HL-60 (cell line): ENCODE data around the gene ZNF418.

Experiments used
- GABPA ChIP-seq: IDR thresholded peaks from 2 replicates; pipeline ENCODE4 v1.6.1; 2012; ENCODE audit warnings: low read depth
- POLR2AphosphoS5 ChIP-seq: IDR thresholded peaks from 2 replicates; pipeline ENCODE4 v1.6.1; 2012; ENCODE audit warnings: low read depth
- TF ChIP-seq, protein P1 (sequence below): IDR thresholded peaks from one replicate; pipeline ENCODE4 v1.5.1; 2011; ENCODE audit warnings: low read length, control low read depth, inconsistent platforms; ENCODE audit not compliant: insufficient read depth
- TF ChIP-seq, protein P2 (sequence below): IDR thresholded peaks from 2 replicates; pipeline ENCODE4 v1.6.1; 2012; ENCODE audit warnings: low read depth; ENCODE audit not compliant: insufficient replicate concordance

DNA sequence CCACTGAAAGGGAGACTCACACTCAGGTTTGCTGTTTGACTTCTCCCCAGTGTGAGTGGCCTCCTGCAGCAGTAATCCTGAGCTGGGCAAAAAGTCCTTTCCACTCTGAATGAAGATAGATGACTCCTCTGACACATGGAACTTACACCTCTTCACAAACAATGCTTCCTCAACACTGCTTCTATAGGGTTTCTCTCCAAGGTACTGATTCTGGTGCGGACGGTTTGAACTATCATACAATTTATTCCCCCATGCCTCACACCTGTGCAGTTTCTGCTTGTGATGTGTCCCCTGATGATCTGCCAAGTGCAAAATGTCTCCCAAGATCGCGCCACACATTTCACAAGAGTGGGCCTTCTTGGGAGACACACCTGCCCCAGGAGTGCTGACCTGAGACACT is 7.6 kb downstream of the ZNF418 start:
- TF ChIP-seq GABPA, result no peak
- TF ChIP-seq, protein P1, sequence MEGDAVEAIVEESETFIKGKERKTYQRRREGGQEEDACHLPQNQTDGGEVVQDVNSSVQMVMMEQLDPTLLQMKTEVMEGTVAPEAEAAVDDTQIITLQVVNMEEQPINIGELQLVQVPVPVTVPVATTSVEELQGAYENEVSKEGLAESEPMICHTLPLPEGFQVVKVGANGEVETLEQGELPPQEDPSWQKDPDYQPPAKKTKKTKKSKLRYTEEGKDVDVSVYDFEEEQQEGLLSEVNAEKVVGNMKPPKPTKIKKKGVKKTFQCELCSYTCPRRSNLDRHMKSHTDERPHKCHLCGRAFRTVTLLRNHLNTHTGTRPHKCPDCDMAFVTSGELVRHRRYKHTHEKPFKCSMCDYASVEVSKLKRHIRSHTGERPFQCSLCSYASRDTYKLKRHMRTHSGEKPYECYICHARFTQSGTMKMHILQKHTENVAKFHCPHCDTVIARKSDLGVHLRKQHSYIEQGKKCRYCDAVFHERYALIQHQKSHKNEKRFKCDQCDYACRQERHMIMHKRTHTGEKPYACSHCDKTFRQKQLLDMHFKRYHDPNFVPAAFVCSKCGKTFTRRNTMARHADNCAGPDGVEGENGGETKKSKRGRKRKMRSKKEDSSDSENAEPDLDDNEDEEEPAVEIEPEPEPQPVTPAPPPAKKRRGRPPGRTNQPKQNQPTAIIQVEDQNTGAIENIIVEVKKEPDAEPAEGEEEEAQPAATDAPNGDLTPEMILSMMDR, result no peak
- no peak for TF ChIP-seq POLR2AphosphoS5
- TF ChIP-seq, protein P2, sequence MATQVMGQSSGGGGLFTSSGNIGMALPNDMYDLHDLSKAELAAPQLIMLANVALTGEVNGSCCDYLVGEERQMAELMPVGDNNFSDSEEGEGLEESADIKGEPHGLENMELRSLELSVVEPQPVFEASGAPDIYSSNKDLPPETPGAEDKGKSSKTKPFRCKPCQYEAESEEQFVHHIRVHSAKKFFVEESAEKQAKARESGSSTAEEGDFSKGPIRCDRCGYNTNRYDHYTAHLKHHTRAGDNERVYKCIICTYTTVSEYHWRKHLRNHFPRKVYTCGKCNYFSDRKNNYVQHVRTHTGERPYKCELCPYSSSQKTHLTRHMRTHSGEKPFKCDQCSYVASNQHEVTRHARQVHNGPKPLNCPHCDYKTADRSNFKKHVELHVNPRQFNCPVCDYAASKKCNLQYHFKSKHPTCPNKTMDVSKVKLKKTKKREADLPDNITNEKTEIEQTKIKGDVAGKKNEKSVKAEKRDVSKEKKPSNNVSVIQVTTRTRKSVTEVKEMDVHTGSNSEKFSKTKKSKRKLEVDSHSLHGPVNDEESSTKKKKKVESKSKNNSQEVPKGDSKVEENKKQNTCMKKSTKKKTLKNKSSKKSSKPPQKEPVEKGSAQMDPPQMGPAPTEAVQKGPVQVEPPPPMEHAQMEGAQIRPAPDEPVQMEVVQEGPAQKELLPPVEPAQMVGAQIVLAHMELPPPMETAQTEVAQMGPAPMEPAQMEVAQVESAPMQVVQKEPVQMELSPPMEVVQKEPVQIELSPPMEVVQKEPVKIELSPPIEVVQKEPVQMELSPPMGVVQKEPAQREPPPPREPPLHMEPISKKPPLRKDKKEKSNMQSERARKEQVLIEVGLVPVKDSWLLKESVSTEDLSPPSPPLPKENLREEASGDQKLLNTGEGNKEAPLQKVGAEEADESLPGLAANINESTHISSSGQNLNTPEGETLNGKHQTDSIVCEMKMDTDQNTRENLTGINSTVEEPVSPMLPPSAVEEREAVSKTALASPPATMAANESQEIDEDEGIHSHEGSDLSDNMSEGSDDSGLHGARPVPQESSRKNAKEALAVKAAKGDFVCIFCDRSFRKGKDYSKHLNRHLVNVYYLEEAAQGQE, result peak; percentile 78
